ENCODE results near the gene PJA1. TPM values are rescaled to one million over a fixed set of nuclear protein-coding genes. Genes with fewer than 3 reads are reported as not detected.

The PJA1 gene
- total RNA-seq, 1 donor from 2014 or later, result 59.5 TPM

GRCh38 chrX:69113723-69114122, 51.5 kb downstream of the PJA1 start:
- H3K27ac Mint-ChIP-seq (ENCODE audit: unreplicated experiment), result no peak overlapping the region
- H3K4me3 Mint-ChIP-seq, result no peak overlapping the region
- TF ChIP-seq CTCF (conservative IDR thresholded peaks at IDR 0.05), result no peak
- no peaks in the 10 kb centered on the region for H3K27me3 Mint-ChIP-seq (ENCODE audit: low read depth)
- H3K4me1 Mint-ChIP-seq, result peaks cover 19% of the 10 kb centered on the region
- DNase-seq (ENCODE audit: low read depth, low spot score), result no peak
- no peaks in the 10 kb centered on the region for H3K36me3 Mint-ChIP-seq (ENCODE audit: low read depth)
- no peaks in the 10 kb centered on the region for H3K9me3 Mint-ChIP-seq

Measured in neural crest cell (in vitro differentiated cells).